Stimulated activated naive CD8-positive, alpha-beta T cell treated with anti-CD3 and anti-CD28 coated beads, Interleukin-15, Interleukin-2, amounts not matched to agents 100 ng/mL and 50 ng/mL, for 24 hours (primary cell): Measurements from ENCODE around the gene SSU72.
"Not testable (repeated sequence)": the region's sequence is repeated elsewhere in the genome, so short reads cannot be mapped to it uniquely, and the experiment has no call there.

Source experiments
- H3K27ac Mint-ChIP-seq: one replicate; pipeline ENCODE4 v1.8.0; 2021; ENCODE audit warnings: mild to moderate bottlenecking, mixed read lengths
- H3K27me3 Mint-ChIP-seq: one replicate; pipeline ENCODE4 v1.8.0; 2021; ENCODE audit warnings: mixed read lengths
- H3K36me3 Mint-ChIP-seq: one replicate; pipeline ENCODE4 v1.8.0; 2021; ENCODE audit warnings: low read depth, mixed read lengths
- H3K4me1 Mint-ChIP-seq: one replicate; pipeline ENCODE4 v1.8.0; 2021; ENCODE audit warnings: low read depth, mixed read lengths
- H3K4me3 Mint-ChIP-seq: one replicate; pipeline ENCODE4 v1.8.0; 2021; ENCODE audit warnings: mild to moderate bottlenecking, mixed read lengths
- H3K9me3 Mint-ChIP-seq: one replicate; pipeline ENCODE4 v1.8.0; 2021; ENCODE audit warnings: mixed read lengths

Gene SSU72

GRCh38 chr1:1528301-1529267 is 46.1 kb downstream of the SSU72 start:
- Mint-ChIP-seq H3K4me1 (no peaks in the 10 kb centered on the region), H3K36me3 (peaks cover 30% of the 10 kb centered on the region), H3K27ac (no peak overlapping the region), H3K4me3 (no peak overlapping the region), H3K27me3 (no peaks in the 10 kb centered on the region), H3K9me3 (peaks cover 4% of the 10 kb centered on the region)

GRCh38 chr1:1527092-1527816 is 47.4 kb downstream of the SSU72 start:
- Mint-ChIP-seq H3K27me3 (no peaks in the 10 kb centered on the region), H3K9me3 (peaks cover 4% of the 10 kb centered on the region), H3K4me1 (no peaks in the 10 kb centered on the region), H3K36me3 (peaks cover 29% of the 10 kb centered on the region), H3K27ac (no peak overlapping the region), H3K4me3 (no peak overlapping the region)

- H3K4me1 Mint-ChIP-seq, H3K4me3 Mint-ChIP-seq, H3K27me3 Mint-ChIP-seq, H3K27ac Mint-ChIP-seq, H3K9me3 Mint-ChIP-seq: not testable (repeated sequence)
- peaks cover 23% of the 10 kb centered on the region for H3K36me3 Mint-ChIP-seq
Measured at GRCh38 chr1:1526476-1526875, 48.2 kb downstream of the SSU72 start.

- not testable (repeated sequence) for H3K9me3 Mint-ChIP-seq
Measured at GRCh38 chr1:1524750-1525383, 49.8 kb downstream of the SSU72 start.

GRCh38 chr1:1523651-1524050 is 51.0 kb downstream of the SSU72 start:
- H3K9me3 Mint-ChIP-seq, H3K27ac Mint-ChIP-seq, H3K27me3 Mint-ChIP-seq, H3K4me1 Mint-ChIP-seq, H3K4me3 Mint-ChIP-seq: not testable (repeated sequence)
- H3K36me3 Mint-ChIP-seq = peaks cover 12% of the 10 kb centered on the region

More at GRCh38 chr1:1524750-1525383, 49.8 kb downstream of the SSU72 start:
- not testable (repeated sequence) for H3K4me3 Mint-ChIP-seq, H3K4me1 Mint-ChIP-seq, H3K27ac Mint-ChIP-seq, H3K27me3 Mint-ChIP-seq
- peaks cover 12% of the 10 kb centered on the region for H3K36me3 Mint-ChIP-seq

GRCh38 chr1:1523226-1523625 is 51.4 kb downstream of the SSU72 start:
- H3K36me3 Mint-ChIP-seq = peaks cover 16% of the 10 kb centered on the region

GRCh38 chr1:1522536-1522935 is 52.1 kb downstream of the SSU72 start:
- H3K27ac Mint-ChIP-seq, H3K27me3 Mint-ChIP-seq, H3K9me3 Mint-ChIP-seq, H3K4me1 Mint-ChIP-seq, H3K4me3 Mint-ChIP-seq: not testable (repeated sequence)
- peaks cover 16% of the 10 kb centered on the region for H3K36me3 Mint-ChIP-seq

More at GRCh38 chr1:1523226-1523625, 51.4 kb downstream of the SSU72 start:
- not testable (repeated sequence) for H3K27ac Mint-ChIP-seq, H3K4me1 Mint-ChIP-seq, H3K27me3 Mint-ChIP-seq, H3K4me3 Mint-ChIP-seq, H3K9me3 Mint-ChIP-seq

- Mint-ChIP-seq H3K4me1 (no peaks in the 10 kb centered on the region), H3K9me3 (no peaks in the 10 kb centered on the region), H3K4me3 (no peak overlapping the region), H3K27ac (no peak overlapping the region), H3K36me3 (peaks cover 12% of the 10 kb centered on the region), H3K27me3 (no peaks in the 10 kb centered on the region)
Measured at GRCh38 chr1:1521331-1521730, 53.3 kb downstream of the SSU72 start.

GRCh38 chr1:1519805-1520505 is 54.7 kb downstream of the SSU72 start:
- not testable (repeated sequence) for H3K27ac Mint-ChIP-seq, H3K9me3 Mint-ChIP-seq, H3K4me3 Mint-ChIP-seq, H3K27me3 Mint-ChIP-seq, H3K4me1 Mint-ChIP-seq
- H3K36me3 Mint-ChIP-seq = peaks cover 17% of the 10 kb centered on the region

- not testable (repeated sequence) for H3K9me3 Mint-ChIP-seq, H3K4me1 Mint-ChIP-seq, H3K4me3 Mint-ChIP-seq, H3K27me3 Mint-ChIP-seq, H3K27ac Mint-ChIP-seq
- peaks cover 17% of the 10 kb centered on the region for H3K36me3 Mint-ChIP-seq
Measured at GRCh38 chr1:1518621-1519007, 56.0 kb downstream of the SSU72 start.

GRCh38 chr1:1517973-1518620 is 56.6 kb downstream of the SSU72 start:
- H3K36me3 Mint-ChIP-seq = peaks cover 17% of the 10 kb centered on the region
- no peak overlapping the region for H3K4me3 Mint-ChIP-seq
- H3K27me3 Mint-ChIP-seq = no peaks in the 10 kb centered on the region
- H3K27ac Mint-ChIP-seq = no peak overlapping the region
- H3K9me3 Mint-ChIP-seq = no peaks in the 10 kb centered on the region
- H3K4me1 Mint-ChIP-seq = peaks cover 6% of the 10 kb centered on the region

- H3K36me3 Mint-ChIP-seq = peaks cover 17% of the 10 kb centered on the region
- H3K4me3 Mint-ChIP-seq, H3K4me1 Mint-ChIP-seq, H3K27me3 Mint-ChIP-seq, H3K9me3 Mint-ChIP-seq, H3K27ac Mint-ChIP-seq: not testable (repeated sequence)
Measured at GRCh38 chr1:1516923-1517322, 57.7 kb downstream of the SSU72 start.

GRCh38 chr1:1514376-1514775 is 60.3 kb downstream of the SSU72 start:
- Mint-ChIP-seq H3K36me3 (peaks cover 17% of the 10 kb centered on the region), H3K4me1 (peaks cover 12% of the 10 kb centered on the region)
- H3K27ac Mint-ChIP-seq, H3K27me3 Mint-ChIP-seq, H3K9me3 Mint-ChIP-seq, H3K4me3 Mint-ChIP-seq: not testable (repeated sequence)

GRCh38 chr1:1513675-1514074 is 61.0 kb downstream of the SSU72 start:
- not testable (repeated sequence) for H3K9me3 Mint-ChIP-seq, H3K27me3 Mint-ChIP-seq, H3K27ac Mint-ChIP-seq
- Mint-ChIP-seq H3K4me3 (peak overlapping the region; percentile 77), H3K4me1 (peaks cover 12% of the 10 kb centered on the region), H3K36me3 (peaks cover 14% of the 10 kb centered on the region)
